HG02885 (cell line): Measurements from ENCODE around the gene TTI1.

Experiments
- ATAC-seq: cut with Tn5 transposase; IDR thresholded peaks from one replicate; pipeline ENCODE4 v1.9.1; 2021; ENCODE audit warnings: mild to moderate bottlenecking; ENCODE audit not compliant: unreplicated experiment, poor library complexity

Gene TTI1

DNA sequence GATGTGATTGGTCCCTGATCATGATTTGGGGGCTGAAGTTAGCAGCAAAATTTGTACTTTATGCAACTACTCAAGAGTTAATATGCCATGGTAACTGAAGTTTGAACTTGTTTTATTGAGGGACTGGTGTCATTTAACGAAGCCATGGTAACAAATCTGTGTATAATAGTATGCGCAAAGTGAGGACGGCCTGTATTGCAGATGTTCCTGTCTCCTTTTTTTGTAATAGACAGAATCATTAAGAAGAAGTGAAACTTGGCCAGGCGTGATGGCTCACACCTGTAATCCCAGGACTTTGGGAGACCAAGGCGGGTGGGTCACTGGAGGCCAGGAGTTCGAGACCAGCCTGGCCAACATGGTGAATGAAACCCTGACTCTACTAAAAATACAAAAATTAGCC is 22.6 kb upstream of the TTI1 start:
- no peak for ATAC-seq

DNA sequence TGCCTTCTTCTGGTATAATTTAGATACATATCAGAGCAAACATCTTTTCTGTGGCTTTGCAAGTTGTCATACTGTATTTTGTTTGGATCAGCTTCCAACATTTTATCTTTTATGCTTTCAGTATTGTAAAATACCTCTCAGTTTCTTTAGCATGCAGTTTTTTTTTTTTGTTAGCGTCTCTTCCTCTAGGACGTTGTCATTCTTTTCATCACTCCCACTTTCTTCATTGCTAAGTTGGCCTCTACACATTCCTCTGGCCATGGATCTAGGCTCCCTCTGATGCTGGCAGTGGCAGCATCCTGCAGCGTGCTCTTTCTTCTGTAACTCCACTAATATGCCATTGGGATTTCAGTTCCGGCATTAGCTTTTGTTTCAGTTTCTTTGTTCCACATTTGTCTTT is 22.0 kb upstream of the TTI1 start:
- ATAC-seq = no peak

DNA sequence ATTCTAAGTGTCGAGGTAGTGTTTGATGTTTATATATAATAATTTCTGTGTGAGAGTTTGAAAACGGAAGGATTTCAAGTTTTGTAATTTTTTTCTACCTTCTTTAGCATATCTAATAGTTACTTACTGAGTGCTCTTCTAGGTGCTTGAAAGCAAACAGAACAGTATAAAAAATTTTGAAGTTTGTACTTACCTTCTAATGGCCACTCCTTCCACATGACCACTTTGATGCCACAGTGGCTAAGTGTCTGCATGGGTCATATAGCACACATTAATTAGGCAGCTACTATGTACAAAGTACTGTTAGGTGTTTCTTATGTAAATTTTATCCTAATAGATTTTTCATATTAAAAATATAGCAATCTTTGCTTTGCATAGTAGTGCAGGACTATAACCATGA is 21.4 kb upstream of the TTI1 start:
- no peak for ATAC-seq

DNA sequence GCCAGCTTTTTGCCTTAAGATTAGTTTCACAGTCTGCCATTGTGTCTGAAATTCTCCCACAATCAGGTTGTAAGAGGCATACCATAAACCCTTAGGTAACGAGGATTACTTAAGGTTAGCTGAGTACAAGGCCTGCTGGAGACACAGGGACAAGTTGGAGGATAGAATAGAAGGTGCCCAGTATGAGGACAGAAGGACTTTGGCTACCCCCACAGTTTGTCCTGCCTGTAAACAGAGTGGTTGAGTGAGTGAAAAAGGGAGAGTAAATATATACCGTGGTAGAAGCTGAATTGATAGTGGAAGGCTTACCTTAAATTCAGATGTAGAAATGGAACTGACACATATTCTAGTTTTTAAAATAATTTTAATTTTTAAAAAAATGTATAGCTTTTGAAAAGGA is 19.6 kb upstream of the TTI1 start:
- ATAC-seq = no peak

DNA sequence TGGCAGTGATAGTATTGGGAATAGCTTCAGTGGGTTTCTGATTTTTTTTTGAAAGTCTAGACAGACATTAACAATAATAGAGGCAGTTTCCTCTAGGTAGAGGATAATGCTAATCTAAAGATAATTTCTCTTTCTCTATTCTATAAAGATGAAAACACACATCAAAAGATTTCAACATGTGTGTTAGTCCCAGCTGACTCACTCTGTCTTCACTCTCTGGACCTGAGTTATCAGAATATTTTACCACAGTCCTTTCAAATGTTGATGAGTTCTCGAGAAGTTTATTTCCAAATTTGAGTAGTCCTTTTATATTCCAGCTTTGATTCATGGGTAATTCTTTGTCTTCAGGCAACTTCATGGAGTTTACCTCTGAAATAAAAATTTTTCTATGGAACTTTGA is 17.4 kb upstream of the TTI1 start:
- no peak for ATAC-seq

DNA sequence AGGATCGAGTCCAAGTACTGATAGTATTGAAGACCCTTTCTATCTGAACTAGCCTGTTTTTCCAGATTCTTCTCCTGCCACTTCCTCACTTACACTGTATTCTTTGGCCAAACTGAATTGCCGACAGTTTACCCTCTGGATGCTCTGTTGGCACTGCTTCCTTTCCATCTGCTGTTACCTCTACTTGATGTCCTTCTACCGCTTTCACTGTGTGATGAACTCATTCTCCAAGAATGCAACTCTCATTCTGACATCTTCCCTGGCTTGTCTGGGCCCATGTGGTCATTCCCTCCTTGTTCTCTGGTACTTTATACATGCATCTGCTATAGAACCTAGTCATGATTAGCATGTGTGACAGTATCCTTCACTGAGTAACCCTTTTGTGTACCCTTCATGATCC is 16.5 kb upstream of the TTI1 start:
- no peak for ATAC-seq

DNA sequence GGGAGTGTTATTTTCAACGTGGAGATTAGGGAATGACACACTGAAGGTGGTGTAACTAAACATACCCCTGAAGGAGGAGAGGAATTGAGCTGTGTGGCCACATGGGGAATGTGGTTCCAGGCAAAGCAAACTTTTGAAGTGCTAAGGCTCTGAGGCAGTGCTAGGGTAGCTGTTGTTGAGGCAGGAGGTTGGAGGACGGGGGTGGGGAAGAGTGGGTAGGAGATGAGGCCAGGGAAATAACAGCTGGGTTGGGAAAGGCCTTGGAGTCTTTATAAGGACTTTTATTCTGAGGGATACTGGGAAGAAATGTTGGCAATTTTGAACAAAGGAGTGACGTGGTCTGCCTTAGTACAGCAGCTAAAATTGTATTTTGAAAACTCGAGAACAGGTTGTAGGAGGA is 13.3 kb upstream of the TTI1 start:
- ATAC-seq = no peak

DNA sequence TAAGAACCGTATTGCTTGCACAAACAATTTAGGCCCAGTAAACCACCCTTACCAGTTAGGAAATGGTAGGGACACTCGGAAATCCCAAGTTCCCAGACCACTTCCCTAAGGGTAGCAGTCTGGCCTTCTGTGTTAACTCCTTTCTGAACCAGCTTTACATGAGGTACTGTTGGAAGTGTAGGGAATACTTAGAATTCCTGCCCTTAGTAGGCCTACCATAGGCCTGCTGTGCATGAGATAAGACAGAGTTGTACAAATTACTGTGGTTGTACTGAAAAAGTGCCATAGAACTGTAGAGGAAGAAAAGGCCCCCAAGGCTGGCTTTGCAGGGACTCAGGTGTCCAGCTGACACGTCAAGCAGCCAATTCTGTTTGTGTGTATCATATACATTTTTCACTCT is 11.4 kb upstream of the TTI1 start:
- no peak for ATAC-seq

DNA sequence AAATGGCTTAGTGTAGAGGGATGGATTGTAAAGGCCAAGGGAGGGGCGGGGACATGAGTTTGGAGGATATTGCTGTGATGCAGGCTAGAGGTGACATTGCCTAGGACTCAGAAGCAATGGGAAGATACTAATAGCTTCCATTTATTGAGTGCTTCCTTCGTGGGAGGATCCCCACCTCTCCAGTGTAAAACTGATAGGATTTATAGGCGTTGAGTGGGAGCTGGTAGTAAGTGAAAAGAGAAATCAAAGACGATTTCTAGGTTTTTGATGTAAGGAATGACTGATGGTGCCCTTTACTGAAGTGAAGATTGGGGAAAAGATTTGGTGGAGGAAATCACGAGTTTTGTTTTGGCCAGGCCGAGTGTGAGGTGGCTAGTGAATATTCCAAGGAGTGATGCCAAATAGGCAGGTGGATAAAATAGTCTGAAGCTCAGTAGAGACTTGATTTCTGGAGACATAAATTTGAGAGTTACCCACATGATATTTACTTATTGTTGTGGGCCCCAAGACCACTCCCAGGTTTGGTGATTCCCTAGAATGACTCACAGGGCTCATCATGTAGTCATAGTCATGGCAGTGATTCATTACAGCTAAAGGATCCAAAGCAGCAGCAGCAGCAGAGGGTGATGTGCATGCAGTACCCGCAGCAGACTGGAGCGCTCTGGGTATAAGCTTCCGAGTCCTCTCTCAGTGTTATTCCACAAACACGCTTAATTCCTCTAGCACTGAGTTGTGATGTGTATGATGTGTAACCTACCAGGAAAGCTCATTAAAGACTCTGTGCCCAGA is 10.4 kb upstream of the TTI1 start:
- ATAC-seq = no peak

DNA sequence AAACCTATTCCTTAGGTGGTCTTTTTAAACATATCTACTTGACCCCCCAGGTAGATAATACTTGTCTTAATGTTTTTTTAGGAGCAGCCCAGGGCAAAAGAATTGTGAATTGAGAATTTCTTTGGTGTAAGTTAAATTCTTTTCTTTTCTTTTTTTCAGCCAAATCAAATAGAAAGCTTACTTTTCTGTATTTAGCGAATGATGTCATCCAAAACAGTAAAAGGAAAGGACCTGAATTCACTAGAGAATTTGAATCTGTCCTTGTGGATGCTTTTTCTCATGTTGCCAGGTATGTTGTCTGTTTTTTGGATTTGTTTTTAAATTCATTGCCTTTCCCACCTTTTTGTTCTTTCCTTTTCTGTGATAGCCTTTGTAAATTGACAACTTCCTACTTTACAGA is 7.0 kb upstream of the TTI1 start:
- no peak for ATAC-seq

DNA sequence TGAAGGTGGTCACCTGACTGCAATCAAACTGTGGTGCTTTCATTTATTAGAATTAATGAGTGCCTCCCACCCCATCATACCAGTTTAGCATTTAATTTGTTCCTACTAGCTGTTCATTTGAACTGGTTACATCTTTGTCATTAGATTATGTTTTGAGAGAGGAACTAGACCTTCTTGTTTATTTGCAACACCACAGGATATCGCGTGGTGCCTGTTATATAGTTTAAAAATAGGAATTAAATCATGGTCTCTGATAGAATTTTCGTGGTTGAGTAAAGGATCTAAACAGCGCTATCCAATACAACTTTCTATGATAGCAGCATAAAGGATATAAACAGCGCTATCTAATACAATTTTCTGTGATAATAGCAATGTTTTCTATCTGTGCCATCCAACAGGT is 3.1 kb upstream of the TTI1 start:
- no peak for ATAC-seq

DNA sequence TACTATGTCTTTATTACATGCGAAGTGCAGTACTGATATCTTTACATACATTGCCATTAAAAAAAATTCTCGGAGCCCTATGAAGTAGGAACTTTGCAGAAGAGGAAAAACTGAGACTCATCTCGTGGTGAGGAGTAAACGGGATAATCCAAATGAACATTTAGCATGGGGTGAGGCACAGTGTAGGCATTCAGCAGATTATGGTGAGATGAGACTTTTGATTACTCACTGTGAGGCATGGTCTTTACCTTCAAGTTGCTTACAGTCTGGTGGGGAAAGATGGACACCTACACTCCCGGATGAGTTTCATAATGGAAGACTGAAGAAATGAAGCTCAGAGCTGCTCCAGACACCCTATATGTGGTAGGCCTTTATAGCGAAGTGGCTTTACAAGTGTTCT is 1.7 kb upstream of the TTI1 start:
- ATAC-seq = no peak

DNA sequence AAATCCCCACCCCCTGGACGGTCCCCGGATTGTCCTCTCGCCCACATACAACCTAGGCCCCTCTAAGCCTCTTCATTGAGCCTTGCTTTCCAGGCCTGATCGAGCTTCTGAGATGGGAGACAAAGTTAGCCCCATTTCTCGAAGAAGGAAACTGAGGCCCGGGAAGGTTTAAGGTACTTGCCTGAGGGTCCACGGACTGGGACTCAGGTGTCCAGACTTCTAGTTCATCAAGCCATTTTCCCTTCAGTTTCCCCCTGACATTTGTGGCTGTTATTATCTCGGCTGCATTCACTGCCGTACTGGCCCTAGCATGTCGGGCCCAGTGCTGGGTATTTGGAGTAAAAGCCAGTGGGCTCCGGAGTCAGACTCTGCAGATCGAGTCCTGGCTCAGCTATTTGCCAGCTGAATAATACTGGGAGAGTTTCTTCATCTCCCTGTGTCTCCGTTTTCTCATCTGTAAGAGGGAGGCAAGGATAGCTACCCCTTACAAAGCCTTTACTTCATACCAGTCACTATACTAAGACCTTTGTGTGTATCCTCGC is 923 bp upstream of the TTI1 start:
- no peak for ATAC-seq

DNA sequence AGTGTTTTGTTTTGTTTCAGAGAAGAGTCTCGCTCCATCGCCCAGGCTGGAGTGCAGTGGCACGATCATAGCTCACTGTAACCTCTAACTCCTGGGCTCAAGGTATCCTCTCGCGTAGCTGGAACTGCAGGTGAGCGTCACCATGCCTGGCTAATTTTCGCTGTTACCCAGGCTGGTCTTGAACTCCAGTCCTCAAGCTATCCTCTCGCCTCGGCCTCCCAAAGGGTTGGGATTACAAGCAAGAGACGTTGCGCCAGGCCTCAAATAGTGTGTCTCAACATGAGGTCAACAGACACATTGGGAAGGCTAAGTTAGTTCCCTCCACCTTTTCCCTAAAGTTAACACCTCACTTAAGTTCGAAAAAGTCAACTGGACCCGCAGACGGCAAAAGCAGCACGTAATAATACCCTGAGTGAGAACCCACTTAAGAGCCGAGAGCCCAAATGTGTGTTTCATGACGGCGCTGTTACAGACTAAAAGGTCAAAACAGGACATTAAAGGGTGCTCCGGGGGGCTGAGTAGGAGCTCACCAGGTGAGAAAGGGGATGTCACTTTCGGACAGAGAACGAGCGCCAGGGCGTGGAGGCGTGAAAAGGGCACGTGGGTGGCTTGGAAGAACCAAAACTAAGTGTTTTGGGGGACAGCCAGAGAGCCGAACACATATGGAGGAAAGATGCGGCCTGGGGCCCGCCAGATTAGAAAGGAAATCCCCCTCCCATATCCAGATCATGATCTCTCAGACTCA is 499 bp downstream of the TTI1 start:
- peak; percentile 38 for ATAC-seq

DNA sequence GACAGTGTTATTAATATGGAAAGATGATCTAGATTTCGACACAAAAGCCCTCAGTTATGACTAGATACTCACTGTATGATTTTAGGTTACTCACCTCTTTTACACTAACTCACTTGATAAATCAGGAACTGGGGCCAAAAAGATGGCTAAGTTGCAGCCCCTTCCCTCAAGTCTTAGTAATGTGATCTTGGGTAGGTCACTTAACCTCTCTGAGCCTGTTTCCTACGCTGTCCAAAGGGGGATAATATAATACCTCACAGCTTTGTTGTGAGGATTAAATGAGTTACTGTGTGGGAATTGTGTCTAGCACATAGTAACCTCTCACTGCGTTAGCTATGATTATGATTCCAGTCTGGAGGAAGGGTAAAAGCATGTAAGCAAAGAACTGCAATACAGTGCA is 1.3 kb downstream of the TTI1 start:
- no peak for ATAC-seq

DNA sequence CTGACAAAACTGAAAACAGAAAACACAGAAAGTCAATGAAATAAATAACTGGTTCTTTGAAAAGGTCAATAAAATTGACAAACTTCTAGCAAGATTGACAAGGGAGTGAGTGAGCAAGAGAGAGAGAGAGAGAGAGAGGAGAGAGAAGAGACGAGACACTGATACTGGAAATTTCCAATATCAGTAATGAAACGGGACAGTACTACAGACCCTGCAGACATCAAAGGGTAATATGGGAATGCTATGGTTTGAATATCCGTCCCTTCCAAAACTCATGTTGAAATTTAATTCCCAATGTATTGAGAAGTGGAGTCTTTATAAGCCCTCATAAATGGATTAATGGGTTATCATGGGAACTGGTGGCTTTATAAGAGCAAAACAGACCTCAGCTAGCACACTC is 3.8 kb downstream of the TTI1 start:
- ATAC-seq = no peak

DNA sequence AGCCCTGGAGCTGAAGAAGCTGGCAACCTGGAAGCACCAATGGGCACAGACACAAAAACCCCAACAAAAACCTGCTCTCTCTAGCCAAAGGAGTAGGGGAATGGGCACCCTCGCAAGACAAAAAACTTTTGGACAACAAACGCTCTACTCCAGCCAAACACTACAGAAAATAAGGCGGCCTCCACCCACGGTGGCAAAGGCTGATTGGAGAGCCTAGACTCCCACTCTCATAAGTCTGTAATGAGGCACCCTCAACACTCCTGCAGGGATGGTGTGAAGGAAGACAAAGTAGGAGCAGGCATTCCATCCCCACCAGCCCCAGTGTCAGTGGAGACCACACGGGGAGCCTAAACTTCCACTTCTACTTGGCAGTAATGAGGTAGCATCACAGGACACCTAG is 8.8 kb downstream of the TTI1 start:
- ATAC-seq = no peak

DNA sequence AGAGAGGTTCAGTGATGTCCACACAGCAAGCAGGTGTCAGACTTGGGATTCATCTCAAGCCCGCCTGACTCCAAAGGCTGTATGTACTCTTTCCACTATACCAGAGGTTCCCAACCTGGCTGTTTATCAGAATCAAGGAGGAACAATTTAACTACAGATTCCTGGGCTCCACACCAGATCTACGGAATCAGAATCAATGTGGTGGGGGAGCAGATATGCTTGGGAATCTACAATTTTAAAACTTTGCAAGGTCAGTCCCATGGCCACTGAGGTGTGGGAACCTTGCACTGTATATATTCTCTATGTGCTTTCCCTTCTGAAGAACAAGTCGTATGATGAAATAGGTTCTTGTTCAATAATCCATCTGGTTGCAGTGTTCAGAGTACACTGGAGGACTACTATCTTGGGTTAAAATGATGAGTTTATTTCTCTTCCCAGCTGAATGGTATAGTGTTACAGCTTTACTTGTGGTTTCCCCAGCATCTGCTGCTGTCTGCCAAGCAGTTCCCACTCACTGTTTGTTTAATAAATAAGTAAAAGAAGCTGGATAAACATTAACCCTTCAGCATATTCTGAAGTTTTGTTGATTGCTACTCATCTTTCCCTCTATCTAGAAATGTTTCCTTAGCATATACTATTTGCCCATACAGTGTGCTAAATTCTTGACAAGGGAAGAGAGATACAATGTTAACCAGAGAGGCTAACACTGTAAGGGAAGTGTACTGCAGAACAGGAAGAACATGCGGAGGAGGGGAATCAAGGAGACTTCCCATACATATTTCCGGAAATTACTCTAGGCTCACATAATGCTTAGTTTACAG is 9.9 kb downstream of the TTI1 start:
- no peak for ATAC-seq

DNA sequence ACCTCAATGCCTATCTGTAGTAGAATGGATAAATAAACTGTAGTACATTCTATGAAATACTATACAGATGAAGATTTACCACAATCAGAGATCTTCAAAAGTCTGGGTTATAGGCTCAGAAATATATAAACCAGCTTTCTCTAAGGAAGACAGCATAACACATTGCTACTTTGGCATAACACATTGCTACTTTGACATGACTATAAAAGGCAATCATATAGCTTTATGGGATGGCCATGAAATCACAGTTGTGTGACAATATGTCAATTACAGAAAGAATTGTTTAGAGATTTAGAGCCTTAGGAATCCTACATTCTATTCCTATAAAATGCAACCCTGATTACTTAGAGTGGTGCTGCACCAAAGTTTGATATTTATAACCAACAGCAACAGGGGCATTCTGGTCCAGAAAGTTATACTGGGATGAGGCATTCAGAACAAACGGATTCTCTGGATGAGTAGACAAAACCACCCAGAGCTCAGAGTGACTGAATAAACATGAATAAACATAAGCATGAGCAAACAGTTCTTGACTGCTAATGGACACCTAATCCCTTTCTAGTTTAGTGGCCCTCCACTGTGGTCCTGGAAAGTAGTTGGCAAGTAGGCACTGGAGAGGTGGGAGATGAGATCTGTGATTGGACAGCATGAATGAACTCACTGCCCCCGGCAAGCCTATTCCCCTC is 12.0 kb downstream of the TTI1 start:
- ATAC-seq = no peak

DNA sequence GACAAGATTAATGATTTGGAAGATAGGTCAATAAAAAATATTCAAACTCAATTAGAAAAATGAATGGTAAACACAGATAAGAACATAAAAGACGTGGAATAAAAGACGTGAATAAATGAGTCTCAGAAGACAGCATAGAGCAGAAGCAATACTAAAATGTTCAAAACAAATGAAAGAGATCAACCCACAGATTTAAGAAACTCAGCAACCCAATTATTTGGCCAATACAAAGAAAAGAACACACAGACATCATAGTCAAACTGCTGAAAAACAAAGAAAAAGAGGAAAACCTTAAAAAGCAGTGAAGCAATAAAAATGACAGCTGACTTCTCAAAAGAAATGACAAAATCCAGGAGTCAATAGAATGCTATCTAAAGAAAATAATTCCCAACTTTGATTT is 14.9 kb downstream of the TTI1 start:
- no peak for ATAC-seq
